ENCODE measurements around the gene CSDE1. TPM values are rescaled to one million over a fixed set of nuclear protein-coding genes. Genes with fewer than 3 reads are reported as not detected.

Gene CSDE1
- polyA plus RNA-seq, 1 experiment: 188 TPM

DNA sequence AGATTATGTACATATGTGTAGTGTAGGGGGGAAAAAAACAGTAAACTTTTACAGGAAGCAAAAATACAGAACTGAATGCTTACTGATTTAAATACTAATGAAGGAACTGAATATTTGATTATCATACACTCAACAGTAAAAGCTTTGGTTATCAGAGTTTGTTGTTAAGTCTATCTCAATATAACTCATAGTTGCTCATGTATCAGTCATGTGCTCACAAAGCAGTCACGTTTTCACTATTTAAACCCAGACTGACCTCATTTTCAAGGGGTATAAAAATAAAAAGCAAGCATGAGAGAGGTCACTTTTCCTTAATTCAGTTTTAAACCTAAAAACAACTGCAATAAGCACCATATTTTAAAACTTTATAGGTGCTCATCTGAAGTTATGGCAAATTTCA, 34.3 kb downstream of the CSDE1 start:
- H3K27me3 ChIP-seq (ENCODE audit: control insufficient read depth, insufficient read depth, low read length): no peaks in the 10 kb centered on the region
- peaks cover 12% of the 10 kb centered on the region for H3K36me3 ChIP-seq (ENCODE audit: control insufficient read depth, insufficient read depth, low read length)
- DNase-seq (ENCODE audit: low read depth): no peak
- TF ChIP-seq, protein P1, sequence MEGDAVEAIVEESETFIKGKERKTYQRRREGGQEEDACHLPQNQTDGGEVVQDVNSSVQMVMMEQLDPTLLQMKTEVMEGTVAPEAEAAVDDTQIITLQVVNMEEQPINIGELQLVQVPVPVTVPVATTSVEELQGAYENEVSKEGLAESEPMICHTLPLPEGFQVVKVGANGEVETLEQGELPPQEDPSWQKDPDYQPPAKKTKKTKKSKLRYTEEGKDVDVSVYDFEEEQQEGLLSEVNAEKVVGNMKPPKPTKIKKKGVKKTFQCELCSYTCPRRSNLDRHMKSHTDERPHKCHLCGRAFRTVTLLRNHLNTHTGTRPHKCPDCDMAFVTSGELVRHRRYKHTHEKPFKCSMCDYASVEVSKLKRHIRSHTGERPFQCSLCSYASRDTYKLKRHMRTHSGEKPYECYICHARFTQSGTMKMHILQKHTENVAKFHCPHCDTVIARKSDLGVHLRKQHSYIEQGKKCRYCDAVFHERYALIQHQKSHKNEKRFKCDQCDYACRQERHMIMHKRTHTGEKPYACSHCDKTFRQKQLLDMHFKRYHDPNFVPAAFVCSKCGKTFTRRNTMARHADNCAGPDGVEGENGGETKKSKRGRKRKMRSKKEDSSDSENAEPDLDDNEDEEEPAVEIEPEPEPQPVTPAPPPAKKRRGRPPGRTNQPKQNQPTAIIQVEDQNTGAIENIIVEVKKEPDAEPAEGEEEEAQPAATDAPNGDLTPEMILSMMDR (IDR thresholded peaks at IDR 0.05; ENCODE audit: insufficient read depth, low read depth, low read length): no peak
- POLR2A ChIA-PET: no interaction called here
- no peak overlapping the region for H3K4me3 ChIP-seq (ENCODE audit: low read depth, low read length)
- CTCF ChIA-PET: interaction anchor here (0.6 kb wide), 1 partner anchor 8 kb away, joined by 3 read pairs; no protein-coding TSS in a partner anchor

DNA sequence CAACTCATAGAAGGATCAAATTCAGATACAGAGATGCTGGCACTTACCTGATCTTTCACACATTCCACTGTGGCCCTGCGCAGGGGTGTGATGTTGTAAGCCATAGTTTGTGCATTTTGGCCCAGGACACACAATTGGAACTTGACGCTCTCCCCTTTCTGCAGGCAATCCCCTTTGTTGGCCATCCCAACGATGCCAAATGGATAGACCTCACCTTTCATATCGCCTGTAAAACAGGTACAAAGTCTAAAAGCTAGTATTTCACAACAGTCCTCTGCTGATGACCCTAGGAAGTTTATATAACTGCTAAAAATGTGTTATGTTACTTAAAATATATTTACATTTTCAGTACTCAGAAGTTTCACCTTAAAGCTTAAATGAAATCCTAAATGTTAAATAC, 37.3 kb downstream of the CSDE1 start:
- H3K4me3 ChIP-seq (ENCODE audit: low read depth, low read length): no peak overlapping the region
- TF ChIP-seq, protein P1 (IDR thresholded peaks at IDR 0.05; ENCODE audit: insufficient read depth, low read depth, low read length): no peak
- ChIA-PET CTCF (interaction anchor here (1.3 kb wide), 1 partner anchor 17 kb away, joined by 7 read pairs; no protein-coding TSS in a partner anchor), POLR2A (no interaction called here)
- H3K27me3 ChIP-seq (ENCODE audit: control insufficient read depth, insufficient read depth, low read length): no peaks in the 10 kb centered on the region
- DNase-seq (ENCODE audit: low read depth): no peak
- H3K36me3 ChIP-seq (ENCODE audit: control insufficient read depth, insufficient read depth, low read length): peaks cover 13% of the 10 kb centered on the region

DNA sequence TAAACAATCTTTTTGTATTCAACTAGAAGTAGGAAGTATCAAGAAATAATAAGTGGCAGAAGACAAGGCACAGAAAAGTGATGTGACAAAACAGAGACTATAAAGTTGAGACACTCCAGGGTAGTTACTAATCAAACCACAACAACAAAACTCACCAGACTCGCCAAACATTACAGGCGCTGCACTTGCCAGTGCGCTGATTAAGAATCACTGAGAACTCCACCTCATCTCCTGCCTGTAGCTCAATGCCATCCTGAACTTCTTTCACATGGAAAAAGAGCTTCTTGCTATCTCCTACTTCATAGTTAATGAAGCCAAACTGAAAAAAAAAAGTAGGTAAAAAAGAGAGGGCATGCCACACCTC, 38.4 kb downstream of the CSDE1 start:
- no peak for DNase-seq (ENCODE audit: low read depth)
- TF ChIP-seq, protein P1 (IDR thresholded peaks at IDR 0.05; ENCODE audit: insufficient read depth, low read depth, low read length): no peak
- POLR2A ChIA-PET: no interaction called here
- CTCF ChIA-PET: interaction anchor here (1.1 to 1.3 kb wide), 2 partner anchors 18 to 26 kb away, joined by 3 to 7 read pairs; no protein-coding TSS in a partner anchor
- Histone ChIP-seq H3K4me3 (ENCODE audit: low read depth, low read length) (no peak overlapping the region), H3K36me3 (ENCODE audit: control insufficient read depth, insufficient read depth, low read length) (peaks cover 13% of the 10 kb centered on the region), H3K27me3 (ENCODE audit: control insufficient read depth, insufficient read depth, low read length) (no peaks in the 10 kb centered on the region)

DNA sequence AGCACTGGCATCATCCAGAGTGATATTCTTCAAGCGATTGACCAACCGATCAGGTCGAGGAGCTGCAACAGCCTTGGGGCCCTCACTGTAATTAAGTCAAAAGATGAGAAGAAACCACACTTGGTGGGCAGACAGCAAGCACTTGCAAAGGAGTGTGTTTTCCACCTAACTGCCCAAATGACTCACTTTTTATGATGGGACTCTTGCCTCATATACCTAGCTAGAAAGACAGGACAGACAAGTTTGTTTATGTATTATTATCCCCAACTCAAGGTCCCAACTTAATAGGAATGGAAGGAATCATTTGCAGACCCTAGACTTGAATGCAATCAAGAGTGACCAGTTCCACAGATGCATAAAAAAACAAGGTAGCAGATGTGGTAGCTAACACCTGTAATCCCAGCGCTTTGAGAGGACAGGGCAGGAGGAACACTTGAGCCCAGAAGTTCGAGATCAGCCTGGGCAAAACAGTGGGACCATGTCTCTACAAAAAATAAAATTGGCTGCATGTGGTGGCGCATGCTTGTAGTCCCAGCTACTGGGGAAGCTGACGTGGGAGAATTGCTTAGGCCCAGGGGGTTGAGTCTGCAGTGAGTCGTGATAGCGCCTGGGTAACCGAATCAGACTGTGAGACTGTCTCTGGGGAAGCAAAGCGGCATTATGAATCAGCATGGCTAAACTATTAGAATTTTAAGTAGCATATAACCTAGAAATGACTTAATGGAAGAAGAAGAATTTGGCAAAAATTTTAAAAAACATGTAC, 38.9 kb downstream of the CSDE1 start:
- ChIA-PET POLR2A (no interaction called here), CTCF (interaction anchor here (1.1 kb wide), 1 partner anchor 25 kb away, joined by 3 read pairs; no protein-coding TSS in a partner anchor)
- TF ChIP-seq, protein P1 (IDR thresholded peaks at IDR 0.05; ENCODE audit: insufficient read depth, low read depth, low read length): no peak
- Histone ChIP-seq H3K4me3 (ENCODE audit: low read depth, low read length) (no peak overlapping the region), H3K27me3 (ENCODE audit: control insufficient read depth, insufficient read depth, low read length) (no peaks in the 10 kb centered on the region), H3K36me3 (ENCODE audit: control insufficient read depth, insufficient read depth, low read length) (peaks cover 13% of the 10 kb centered on the region)
- no peak for DNase-seq (ENCODE audit: low read depth)

DNA sequence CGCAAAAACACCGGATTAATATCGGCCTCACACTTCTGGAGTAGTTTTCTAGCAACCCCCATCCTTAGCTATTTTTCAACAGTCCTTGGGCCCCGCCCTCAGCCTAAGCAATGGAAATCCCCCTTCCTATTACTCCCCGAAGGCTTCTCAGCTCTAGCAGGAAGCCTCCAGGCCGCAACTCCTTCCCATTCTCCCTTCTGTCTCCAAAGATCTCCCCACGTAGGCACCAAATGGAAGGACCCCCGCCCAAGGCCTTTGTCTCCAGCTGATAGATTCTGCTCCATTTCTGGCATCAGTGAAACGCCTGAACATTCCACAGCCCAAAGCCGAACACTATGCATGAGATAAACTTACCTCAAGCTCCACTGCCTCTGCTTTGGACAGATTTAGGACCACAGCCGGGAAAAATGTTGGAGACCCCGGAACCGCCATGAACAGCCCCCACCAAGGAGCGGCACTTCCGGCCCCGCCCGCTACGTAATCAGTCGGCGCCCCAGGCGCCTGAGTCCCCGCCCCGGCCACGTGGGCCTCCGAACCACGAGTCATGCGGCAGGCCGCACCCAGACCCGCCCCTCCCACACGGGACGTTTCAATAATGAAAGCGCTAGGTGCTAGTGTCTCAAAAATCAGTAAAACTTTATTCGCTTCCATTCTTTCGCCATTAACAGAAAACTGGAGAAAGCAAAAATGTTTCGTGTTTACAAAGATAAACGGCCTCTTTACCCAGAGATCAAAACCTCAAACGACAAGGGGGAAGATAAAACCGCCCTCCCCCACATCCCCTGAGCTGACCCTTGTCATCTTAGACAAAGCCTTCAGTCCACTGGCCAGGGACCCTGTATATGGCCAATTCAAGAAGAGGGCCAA, 41.2 kb downstream of the CSDE1 start, which contains the start of gene NRAS:
Gene NRAS, minus strand, starts transcription at position 468 of the 867 bp plus-strand sequence. CDS start 611 bp downstream, outside the sequence.
- peak within 1 kb of the TSS; percentile 84 for H3K4me3 ChIP-seq (ENCODE audit: low read depth, low read length)
- H3K27me3 ChIP-seq (ENCODE audit: control insufficient read depth, insufficient read depth, low read length): no peaks in the 10 kb centered on the region
- peaks cover 20% of the 10 kb centered on the region for H3K36me3 ChIP-seq (ENCODE audit: control insufficient read depth, insufficient read depth, low read length)
- peak; percentile 43 for DNase-seq (ENCODE audit: low read depth)
- ChIA-PET POLR2A (no interaction called here), CTCF (interaction anchor here (0.8 to 1.7 kb wide), 4 partner anchors 9 to 370 kb away, joined by 3 to 5 read pairs (median 4); no protein-coding TSS in a partner anchor)
- TF ChIP-seq, protein P1 (IDR thresholded peaks at IDR 0.05; ENCODE audit: insufficient read depth, low read depth, low read length): no peak

All from BJ (cell line).